Esophagus squamous epithelium (tissue), 4 donors: ENCODE results near the gene GFRA1.

Experiments
- CTCF ChIP-seq, 6 experiments: fragments of 450-650 bp in 4 of 6; fragments of 200-600 bp in 2 of 6; sonication (generic) in 2 of 6; IDR thresholded peaks; one replicate each; pipeline ENCODE4 v1.5.1; 2016 to 2019; ENCODE audit warnings: antibody characterized with exemption in 6 of 6, mild to moderate bottlenecking in 4 of 6, moderate library complexity in 4 of 6
- POLR2A ChIP-seq, 4 donors: fragments of 450-650 bp; IDR thresholded peaks; one replicate each; pipeline ENCODE4 v1.6.1; 2017; ENCODE audit warnings: antibody characterized with exemption in 4 of 4, mild to moderate bottlenecking in 4 of 4, moderate library complexity in 3 of 4

GRCh38 chr10:116300542-116300941 lies 27.5 kb upstream of the GFRA1 start:
- TF ChIP-seq CTCF (IDR thresholded peaks at IDR 0.05) (no peak), POLR2A (IDR thresholded peaks at IDR 0.05) (no peak)
